Endodermal cell (in vitro differentiated cells): Measurements from ENCODE around the gene PXDC1. TPM values are rescaled to one million over a fixed set of nuclear protein-coding genes. Genes with fewer than 3 reads are reported as not detected.

Source experiments
- DNase-seq: peaks from one replicate; pipeline ENCODE4 v3.0.0-alpha.2; 2017
- H3K27ac ChIP-seq: 2 replicates; pipeline ENCODE4 v1.5.1; 2013; ENCODE audit warnings: mild to moderate bottlenecking, low read depth, low read length, moderate library complexity
- H3K27me3 ChIP-seq: 2 replicates; pipeline ENCODE4 v1.6.1; 2013; ENCODE audit warnings: mild to moderate bottlenecking, low read length, moderate library complexity; ENCODE audit not compliant: insufficient read depth, control insufficient read depth, poor library complexity, severe bottlenecking
- H3K36me3 ChIP-seq: 2 replicates; pipeline ENCODE4 v1.7.0; 2013; ENCODE audit warnings: mild to moderate bottlenecking, low read length, moderate library complexity; ENCODE audit not compliant: control insufficient read depth, insufficient read depth
- H3K4me1 ChIP-seq: one replicate; pipeline ENCODE4 v1.7.0; 2013; ENCODE audit warnings: low read length; ENCODE audit not compliant: control insufficient read depth, insufficient read depth
- H3K4me3 ChIP-seq: 2 replicates; pipeline ENCODE4 v1.5.1; 2013; ENCODE audit warnings: mild to moderate bottlenecking, low read length, moderate library complexity
- H3K9ac ChIP-seq: 2 replicates; pipeline ENCODE4 v1.6.1; 2013; ENCODE audit warnings: mild to moderate bottlenecking, low read length, moderate library complexity; ENCODE audit not compliant: poor library complexity, severe bottlenecking; ENCODE audit errors: extremely low read depth
- H3K9me3 ChIP-seq: 2 replicates; pipeline ENCODE4 v1.6.1; 2013; ENCODE audit warnings: mild to moderate bottlenecking, low read length, moderate library complexity; ENCODE audit not compliant: control insufficient read depth
- H3K27ac Mint-ChIP-seq: 2 replicates; pipeline ENCODE4 v1.8.0; 2020; ENCODE audit warnings: mixed read lengths
- H3K27me3 Mint-ChIP-seq: 2 replicates; pipeline ENCODE4 v1.8.0; 2021; ENCODE audit warnings: mild to moderate bottlenecking, mixed read lengths; ENCODE audit not compliant: insufficient read depth
- H3K36me3 Mint-ChIP-seq: 2 replicates; pipeline ENCODE4 v1.8.0; 2020; ENCODE audit warnings: low read depth, mixed read lengths
- H3K4me1 Mint-ChIP-seq: 2 replicates; pipeline ENCODE4 v1.8.0; 2020; ENCODE audit warnings: mixed read lengths
- H3K4me3 Mint-ChIP-seq: 2 replicates; pipeline ENCODE4 v1.8.0; 2020; ENCODE audit warnings: mild to moderate bottlenecking, moderate library complexity, mixed read lengths
- H3K9me3 Mint-ChIP-seq: 2 replicates; pipeline ENCODE4 v1.8.0; 2020; ENCODE audit warnings: mild to moderate bottlenecking, mixed read lengths
- CTCF ChIP-seq: fragments of 200-600 bp; sonication (generic); conservative IDR thresholded peaks from 2 replicates; pipeline ENCODE4 v1.5.0; 2021; ENCODE audit warnings: antibody characterized with exemption, mild to moderate bottlenecking
- WGBS, 2 experiments: methylation state at CpG; one replicate each; pipeline versions ENCODE4 v1.1.5 to v1.1.7; 2013; ENCODE audit warnings: missing lambda C conversion rate in 2 of 2, mixed read lengths in 1 of 2; ENCODE audit not compliant: insufficient coverage in 1 of 2, insufficient read length in 1 of 2; 5-methylcytosine and 5-hydroxymethylcytosine counted together
- total RNA-seq, 2 donors: library from RNA; stranded (reverse); fragmentation: NEBNext Ultra II Directional in 1 of 2; extraction: Animal tissue kit (Norgen Biotek cat#: 25700) in 1 of 2; gene quantifications; 2 replicates in 1 of 2; 3 replicates in 1 of 2; pipeline ENCODE4 v1.2.1, GENCODE V29; 2021

The PXDC1 gene
- total RNA-seq, 2 donors from 2014 or later = 3.3 to 4.6 TPM

- Mint-ChIP-seq H3K4me1 (peaks cover 6% of the 10 kb centered on the region), H3K4me3 (no peak overlapping the region)
- no peak overlapping the region for H3K27ac ChIP-seq
These were observed 9.5 kb downstream of the PXDC1 start for GRCh38 chr6:3742076-3742425.

GRCh38 chr6:3741477-3741871 is 10.0 kb downstream of the PXDC1 start:
- H3K9me3 Mint-ChIP-seq = no peaks in the 10 kb centered on the region
- H3K4me3 Mint-ChIP-seq = no peak overlapping the region
- no peak overlapping the region for H3K27ac Mint-ChIP-seq
- Histone ChIP-seq H3K27ac (no peak overlapping the region), H3K36me3 (no peaks in the 10 kb centered on the region), H3K4me3 (no peak overlapping the region), H3K4me1 (no peaks in the 10 kb centered on the region), H3K9ac (no peak overlapping the region), H3K27me3 (peaks cover 18% of the 10 kb centered on the region), H3K9me3 (no peaks in the 10 kb centered on the region)
- 81 to 85% methylated on average over 8 to 13 of the region's 13 CpGs for WGBS, 2 experiments
- no peak for TF ChIP-seq CTCF
- H3K27me3 Mint-ChIP-seq = peaks cover 11% of the 10 kb centered on the region
- DNase-seq = no peak
- peaks cover 6% of the 10 kb centered on the region for H3K4me1 Mint-ChIP-seq
- H3K36me3 Mint-ChIP-seq = peaks cover 1% of the 10 kb centered on the region

More at GRCh38 chr6:3742076-3742425, 9.5 kb downstream of the PXDC1 start:
- H3K9me3 ChIP-seq = no peaks in the 10 kb centered on the region
- H3K27me3 Mint-ChIP-seq = peaks cover 11% of the 10 kb centered on the region
- no peak overlapping the region for H3K27ac Mint-ChIP-seq
- H3K27me3 ChIP-seq = peaks cover 18% of the 10 kb centered on the region
- no peaks in the 10 kb centered on the region for H3K4me1 ChIP-seq
- H3K36me3 ChIP-seq = no peaks in the 10 kb centered on the region
- TF ChIP-seq CTCF = no peak
- H3K9ac ChIP-seq = no peak overlapping the region
- no peak for DNase-seq
- no peaks in the 10 kb centered on the region for H3K36me3 Mint-ChIP-seq
- WGBS, 2 experiments = 46 to 53% methylated on average over 3 of the region's 3 CpGs
- H3K9me3 Mint-ChIP-seq = no peaks in the 10 kb centered on the region
- H3K4me3 ChIP-seq = no peak overlapping the region

- no peak overlapping the region for H3K4me3 ChIP-seq
- no peak for TF ChIP-seq CTCF
- 93 to 95% methylated on average over 13 to 16 of the region's 16 CpGs for WGBS, 2 experiments
- H3K9me3 Mint-ChIP-seq = no peaks in the 10 kb centered on the region
- H3K27me3 Mint-ChIP-seq = peaks cover 11% of the 10 kb centered on the region
- H3K27ac ChIP-seq = no peak overlapping the region
- no peaks in the 10 kb centered on the region for H3K9me3 ChIP-seq
- H3K4me3 Mint-ChIP-seq = no peak overlapping the region
- DNase-seq = no peak
- peaks cover 6% of the 10 kb centered on the region for H3K4me1 Mint-ChIP-seq
- H3K27ac Mint-ChIP-seq = no peak overlapping the region
- H3K36me3 ChIP-seq = no peaks in the 10 kb centered on the region
- no peak overlapping the region for H3K9ac ChIP-seq
- H3K4me1 ChIP-seq = no peaks in the 10 kb centered on the region
- peaks cover 8% of the 10 kb centered on the region for H3K36me3 Mint-ChIP-seq
- H3K27me3 ChIP-seq = peaks cover 18% of the 10 kb centered on the region
These were observed 10.7 kb downstream of the PXDC1 start for GRCh38 chr6:3740551-3741476.
